Measurements from ENCODE around the gene CCR5AS.

CCR5AS gene

DNA sequence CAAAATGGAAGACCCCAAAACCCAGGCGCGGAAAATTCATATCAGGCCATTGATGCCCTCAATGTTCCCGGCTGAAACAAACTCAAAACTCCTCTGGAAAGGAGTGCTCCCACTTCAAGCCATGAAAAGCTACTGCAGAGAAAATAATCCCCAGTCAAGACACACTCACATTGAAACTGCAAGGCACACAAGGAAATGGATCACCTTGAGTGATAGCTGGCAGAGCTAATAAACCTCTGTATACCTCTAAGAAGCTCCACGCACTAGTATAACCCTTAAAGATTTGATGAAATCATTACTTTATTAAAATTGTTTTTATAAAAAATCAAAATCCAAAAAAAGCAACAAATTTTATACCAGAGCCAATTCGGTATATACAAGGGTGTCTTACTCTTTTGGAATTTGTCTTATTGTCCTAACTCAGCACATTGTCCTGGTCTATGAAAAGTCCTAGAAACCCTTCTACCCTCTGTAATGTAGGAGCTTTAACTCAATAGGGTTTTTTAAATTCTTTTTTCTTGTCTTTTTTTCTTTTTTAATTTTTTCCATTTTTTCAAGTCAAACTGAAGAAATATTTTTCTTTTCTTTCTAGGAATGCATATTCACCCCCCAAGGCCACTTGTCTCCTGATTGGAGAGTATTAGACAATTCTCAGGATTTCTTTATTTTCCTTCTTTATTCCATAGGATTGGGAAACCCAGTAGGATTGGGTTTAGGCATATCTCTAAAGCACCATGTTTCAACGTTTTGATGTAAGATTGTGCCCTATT is 8.5 kb downstream of the CCR5AS start:
- no peak for TF ChIP-seq CTCF (IDR thresholded peaks at IDR 0.05)
- no peak for DNase-seq (ENCODE audit: extremely low spot score, unreplicated experiment)
- no peaks in the 10 kb centered on the region for H3K36me3 Mint-ChIP-seq (ENCODE audit: unreplicated experiment)
- no peak overlapping the region for H3K27ac Mint-ChIP-seq (ENCODE audit: unreplicated experiment)
- H3K4me1 Mint-ChIP-seq (ENCODE audit: unreplicated experiment), result no peaks in the 10 kb centered on the region
- peaks cover 8% of the 10 kb centered on the region for H3K9me3 Mint-ChIP-seq (ENCODE audit: unreplicated experiment)
- H3K4me3 Mint-ChIP-seq (ENCODE audit: unreplicated experiment), result no peak overlapping the region
- peaks cover 9% of the 10 kb centered on the region for H3K27me3 Mint-ChIP-seq (ENCODE audit: unreplicated experiment)

GRCh38 chr3:46397111-46397510 is 9.8 kb downstream of the CCR5AS start:
- Mint-ChIP-seq H3K27me3 (ENCODE audit: unreplicated experiment) (peaks cover 15% of the 10 kb centered on the region), H3K27ac (ENCODE audit: unreplicated experiment) (no peak overlapping the region), H3K4me1 (ENCODE audit: unreplicated experiment) (no peaks in the 10 kb centered on the region), H3K4me3 (ENCODE audit: unreplicated experiment) (no peak overlapping the region), H3K9me3 (ENCODE audit: unreplicated experiment) (peaks cover 4% of the 10 kb centered on the region), H3K36me3 (ENCODE audit: unreplicated experiment) (no peaks in the 10 kb centered on the region)
- TF ChIP-seq CTCF (IDR thresholded peaks at IDR 0.05), result no peak
- no peak for DNase-seq (ENCODE audit: extremely low spot score, unreplicated experiment)

DNA sequence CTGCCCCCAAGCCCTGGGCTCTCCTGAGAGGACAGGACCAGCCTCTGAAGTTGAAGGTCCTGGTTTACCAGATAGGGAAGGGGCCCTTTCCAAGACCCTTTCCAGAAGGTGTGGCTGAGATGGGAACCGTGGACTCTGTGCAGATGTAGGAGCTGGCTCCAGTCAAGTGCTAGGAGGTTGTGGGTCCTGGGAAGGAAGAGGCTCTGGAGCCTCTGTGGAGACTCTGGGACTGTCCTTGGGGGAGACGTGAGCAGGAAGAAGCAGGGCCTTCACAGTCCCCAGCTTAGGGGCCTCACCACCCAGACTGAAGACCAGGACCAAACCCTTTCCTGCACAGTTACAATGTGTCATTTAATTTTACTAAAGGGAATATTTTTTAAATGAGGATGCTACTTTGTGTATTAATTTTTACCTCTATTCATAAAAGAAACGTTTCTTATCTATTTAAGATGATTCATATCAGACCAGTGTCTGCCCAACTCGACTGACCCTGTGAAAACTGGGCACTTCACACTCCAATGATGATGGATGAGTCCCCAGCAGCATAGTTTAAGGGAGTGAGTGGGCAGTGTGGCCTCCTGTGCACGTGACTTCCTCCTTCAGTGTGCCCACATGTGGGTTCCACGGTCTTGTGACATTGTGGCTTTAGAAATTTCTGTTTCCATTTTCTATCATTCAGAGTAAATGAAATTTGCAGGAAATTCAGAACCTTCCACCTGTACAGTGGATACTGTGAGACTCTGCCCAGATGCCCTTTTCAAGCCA is 10.9 kb downstream of the CCR5AS start:
- no peak for DNase-seq (ENCODE audit: extremely low spot score, unreplicated experiment)
- H3K9me3 Mint-ChIP-seq (ENCODE audit: unreplicated experiment), result peaks cover 4% of the 10 kb centered on the region
- no peak overlapping the region for H3K4me3 Mint-ChIP-seq (ENCODE audit: unreplicated experiment)
- H3K27ac Mint-ChIP-seq (ENCODE audit: unreplicated experiment), result no peak overlapping the region
- H3K27me3 Mint-ChIP-seq (ENCODE audit: unreplicated experiment), result peaks cover 15% of the 10 kb centered on the region
- no peaks in the 10 kb centered on the region for H3K4me1 Mint-ChIP-seq (ENCODE audit: unreplicated experiment)
- no peaks in the 10 kb centered on the region for H3K36me3 Mint-ChIP-seq (ENCODE audit: unreplicated experiment)
- no peak for TF ChIP-seq CTCF (IDR thresholded peaks at IDR 0.05)

DNA sequence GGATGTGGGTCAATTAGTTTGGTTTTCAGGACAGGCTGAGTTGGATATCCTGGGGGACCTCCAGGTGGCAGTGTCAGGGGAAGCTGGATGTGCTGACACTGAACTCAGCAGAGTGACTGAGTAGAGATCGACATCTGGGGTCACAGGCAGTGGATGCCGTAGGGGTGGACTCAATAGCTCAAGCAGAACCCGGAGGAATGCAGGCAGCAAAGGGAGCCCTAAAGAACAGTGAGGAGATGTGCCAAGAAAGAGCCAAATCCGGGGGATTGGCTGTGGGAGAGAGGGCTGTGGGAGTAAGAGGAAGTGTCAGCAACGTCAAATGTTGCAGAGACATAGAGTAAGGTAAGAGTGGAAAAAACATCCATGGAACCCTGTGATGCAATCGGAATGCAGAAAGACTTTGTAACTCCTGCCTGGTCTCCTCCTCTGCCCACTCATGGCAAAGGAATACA is 11.6 kb downstream of the CCR5AS start:
- peaks cover 4% of the 10 kb centered on the region for H3K9me3 Mint-ChIP-seq (ENCODE audit: unreplicated experiment)
- H3K36me3 Mint-ChIP-seq (ENCODE audit: unreplicated experiment), result no peaks in the 10 kb centered on the region
- DNase-seq (ENCODE audit: extremely low spot score, unreplicated experiment), result no peak
- TF ChIP-seq CTCF (IDR thresholded peaks at IDR 0.05), result no peak
- H3K27me3 Mint-ChIP-seq (ENCODE audit: unreplicated experiment), result peaks cover 15% of the 10 kb centered on the region
- no peaks in the 10 kb centered on the region for H3K4me1 Mint-ChIP-seq (ENCODE audit: unreplicated experiment)
- H3K27ac Mint-ChIP-seq (ENCODE audit: unreplicated experiment), result no peak overlapping the region
- H3K4me3 Mint-ChIP-seq (ENCODE audit: unreplicated experiment), result no peak overlapping the region

Measured in osteocyte (in vitro differentiated cells).